NT2/D1 (cell line): ENCODE measurements around the gene CPNE9.

Source experiments
- DNase-seq: peaks from one replicate; pipeline ENCODE4 v3.0.0-alpha.2; 2011; ENCODE audit warnings: low read depth, low spot score
- H3K27me3 ChIP-seq: 2 replicates; pipeline ENCODE4 v1.6.0; 2011; ENCODE audit warnings: mild to moderate bottlenecking; ENCODE audit not compliant: insufficient read length, insufficient read depth
- H3K36me3 ChIP-seq: 2 replicates; pipeline ENCODE4 v1.6.1; 2011; ENCODE audit warnings: mild to moderate bottlenecking, low read length, mixed read lengths; ENCODE audit not compliant: insufficient read depth, insufficient read length
- H3K4me1 ChIP-seq: 2 replicates; pipeline ENCODE4 v1.5.1; 2011; ENCODE audit not compliant: insufficient read depth, insufficient read length
- H3K4me3 ChIP-seq: 2 replicates; pipeline ENCODE4 v1.5.1; 2011; ENCODE audit warnings: low read depth; ENCODE audit not compliant: insufficient read length
- H3K9ac ChIP-seq: 2 replicates; pipeline ENCODE4 v1.6.0; 2011; ENCODE audit warnings: low read depth; ENCODE audit not compliant: insufficient read length
- H3K9me3 ChIP-seq: 2 replicates; pipeline ENCODE4 v1.5.1; 2011; ENCODE audit warnings: mild to moderate bottlenecking, low read length; ENCODE audit not compliant: insufficient read depth
- SUZ12 ChIP-seq: IDR thresholded peaks from 2 replicates; pipeline ENCODE4 v1.6.1; 2011; ENCODE audit not compliant: insufficient read length, insufficient read depth; ENCODE audit errors: extremely low read depth
- YY1 ChIP-seq: IDR thresholded peaks from 2 replicates; pipeline ENCODE4 v1.6.1; 2011; ENCODE audit not compliant: insufficient read length, insufficient read depth
- ZNF274 ChIP-seq: IDR thresholded peaks from 2 replicates; pipeline ENCODE4 v1.6.1; 2011; ENCODE audit warnings: mild to moderate bottlenecking, low read depth, low read length

CPNE9 gene

GRCh38 chr3:9669720-9670432 is 33.8 kb upstream of the CPNE9 start:
- Histone ChIP-seq H3K9ac (no peak overlapping the region), H3K4me1 (no peaks in the 10 kb centered on the region), H3K36me3 (peaks cover 75% of the 10 kb centered on the region), H3K9me3 (no peaks in the 10 kb centered on the region), H3K27me3 (no peaks in the 10 kb centered on the region), H3K4me3 (no peak overlapping the region)
- no peak for DNase-seq
- TF ChIP-seq ZNF274 (no peak), SUZ12 (no peak), YY1 (no peak)

- Histone ChIP-seq H3K4me1 (peaks cover 6% of the 10 kb centered on the region), H3K27me3 (no peaks in the 10 kb centered on the region), H3K9ac (no peak overlapping the region), H3K4me3 (no peak overlapping the region), H3K9me3 (no peaks in the 10 kb centered on the region), H3K36me3 (peaks cover 72% of the 10 kb centered on the region)
- TF ChIP-seq SUZ12 (no peak), ZNF274 (no peak), YY1 (no peak)
- no peak for DNase-seq
Measured at GRCh38 chr3:9673082-9673481, 30.6 kb upstream of the CPNE9 start.

- peaks cover 72% of the 10 kb centered on the region for H3K36me3 ChIP-seq
- no peak for DNase-seq
Measured at GRCh38 chr3:9673752-9674151, 29.9 kb upstream of the CPNE9 start.

GRCh38 chr3:9675736-9676290 is 27.8 kb upstream of the CPNE9 start:
- no peak for DNase-seq
- Histone ChIP-seq H3K4me1 (peaks cover 6% of the 10 kb centered on the region), H3K36me3 (peaks cover 80% of the 10 kb centered on the region), H3K9ac (no peak overlapping the region), H3K9me3 (no peaks in the 10 kb centered on the region), H3K27me3 (no peaks in the 10 kb centered on the region), H3K4me3 (no peak overlapping the region)
- TF ChIP-seq ZNF274 (no peak), YY1 (no peak), SUZ12 (no peak)

More at GRCh38 chr3:9673752-9674151, 29.9 kb upstream of the CPNE9 start:
- no peaks in the 10 kb centered on the region for H3K27me3 ChIP-seq
- TF ChIP-seq YY1: no peak
- no peak for TF ChIP-seq ZNF274
- TF ChIP-seq SUZ12: no peak
- H3K9ac ChIP-seq: no peak overlapping the region
- H3K9me3 ChIP-seq: no peaks in the 10 kb centered on the region
- H3K4me3 ChIP-seq: no peak overlapping the region
- peaks cover 6% of the 10 kb centered on the region for H3K4me1 ChIP-seq

GRCh38 chr3:9676785-9677184 is 26.8 kb upstream of the CPNE9 start:
- Histone ChIP-seq H3K4me3 (no peak overlapping the region), H3K27me3 (no peaks in the 10 kb centered on the region), H3K4me1 (peaks cover 6% of the 10 kb centered on the region), H3K9ac (no peak overlapping the region), H3K9me3 (no peaks in the 10 kb centered on the region), H3K36me3 (peaks cover 80% of the 10 kb centered on the region)
- DNase-seq: peak; percentile 11
- TF ChIP-seq YY1 (no peak), ZNF274 (no peak), SUZ12 (no peak)

GRCh38 chr3:9678493-9678892 is 25.1 kb upstream of the CPNE9 start:
- no peak for DNase-seq
- H3K4me1 ChIP-seq: peaks cover 6% of the 10 kb centered on the region
- H3K27me3 ChIP-seq: no peaks in the 10 kb centered on the region
- no peak overlapping the region for H3K9ac ChIP-seq
- H3K9me3 ChIP-seq: no peaks in the 10 kb centered on the region
- TF ChIP-seq YY1 (no peak), SUZ12 (no peak), ZNF274 (no peak)
- H3K36me3 ChIP-seq: peaks cover 77% of the 10 kb centered on the region
- H3K4me3 ChIP-seq: no peak overlapping the region

GRCh38 chr3:9679476-9680080 is 24.1 kb upstream of the CPNE9 start:
- H3K9me3 ChIP-seq: no peaks in the 10 kb centered on the region
- peaks cover 6% of the 10 kb centered on the region for H3K4me1 ChIP-seq
- H3K4me3 ChIP-seq: no peak overlapping the region
- DNase-seq: no peak
- no peak overlapping the region for H3K9ac ChIP-seq
- no peaks in the 10 kb centered on the region for H3K27me3 ChIP-seq
- peaks cover 83% of the 10 kb centered on the region for H3K36me3 ChIP-seq
- TF ChIP-seq ZNF274: no peak
- no peak for TF ChIP-seq YY1
- no peak for TF ChIP-seq SUZ12
